HG03060 (cell line): ENCODE data around the gene PHF20.
"Not testable (repeated sequence)": the region's sequence is repeated elsewhere in the genome, so short reads cannot be mapped to it uniquely, and the experiment has no call there.

ENCODE experiments used
- ATAC-seq: cut with Tn5 transposase; IDR thresholded peaks from one replicate; pipeline ENCODE4 v1.9.1; 2021; ENCODE audit warnings: low read depth, moderate number of reproducible peaks; ENCODE audit not compliant: unreplicated experiment

The PHF20 gene

DNA sequence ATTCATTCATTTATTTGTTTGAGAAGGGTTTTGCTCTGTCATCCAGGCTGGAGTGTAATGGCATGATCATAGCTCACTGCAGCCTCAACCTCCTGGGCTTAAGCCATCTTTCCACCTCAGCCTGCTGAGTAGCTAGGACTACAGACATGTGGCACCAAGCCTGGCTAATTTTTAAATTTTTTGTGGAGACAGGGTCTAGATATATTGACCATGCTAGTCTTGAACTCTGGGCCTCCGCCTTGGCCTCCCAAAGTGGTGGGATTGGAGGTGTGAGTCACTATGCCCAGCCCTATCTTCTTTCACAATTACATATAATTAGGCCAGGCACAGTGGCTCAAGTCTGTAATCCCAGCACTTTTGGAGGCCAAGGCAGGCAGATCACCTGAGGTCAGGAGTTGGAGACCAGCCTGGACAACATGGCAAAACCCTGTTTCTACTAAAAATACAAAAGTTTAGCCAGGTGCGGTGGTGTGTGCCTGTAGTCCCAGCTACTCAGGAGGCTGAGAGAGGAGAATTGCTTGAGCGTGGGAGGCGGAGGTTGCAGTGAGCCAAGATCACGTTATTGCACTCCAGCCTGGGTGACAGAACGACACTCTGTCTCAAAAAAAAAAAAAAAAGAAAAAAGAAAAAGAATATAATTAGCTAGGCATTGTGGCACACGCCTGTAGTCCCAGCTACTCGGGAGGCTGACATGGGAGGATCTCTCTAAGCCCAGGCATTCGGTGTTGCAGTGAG, 110.8 kb downstream of the PHF20 start:
- not testable (repeated sequence) for ATAC-seq

DNA sequence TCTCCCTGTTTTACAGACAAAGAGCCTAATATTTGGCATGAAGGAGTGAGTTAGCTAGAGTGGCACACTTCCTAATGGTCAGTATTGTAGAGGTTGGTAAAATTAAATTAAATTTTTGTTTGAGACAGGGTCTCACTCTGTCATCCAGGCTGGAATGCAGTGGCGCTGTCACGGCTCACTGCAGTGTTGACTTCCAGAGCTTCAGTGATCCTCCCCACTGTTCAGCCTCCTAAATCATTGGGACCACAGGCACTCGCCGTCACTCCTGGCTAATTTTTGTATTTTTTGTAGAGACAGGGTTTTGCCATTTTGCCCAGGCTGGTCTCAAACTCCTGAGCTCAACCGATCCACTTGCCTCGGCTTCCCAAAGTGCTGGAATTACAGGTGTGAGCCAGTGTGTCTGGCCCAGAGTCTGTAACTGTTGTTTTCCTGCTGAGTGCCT, 111.5 kb downstream of the PHF20 start:
- ATAC-seq: no peak

DNA sequence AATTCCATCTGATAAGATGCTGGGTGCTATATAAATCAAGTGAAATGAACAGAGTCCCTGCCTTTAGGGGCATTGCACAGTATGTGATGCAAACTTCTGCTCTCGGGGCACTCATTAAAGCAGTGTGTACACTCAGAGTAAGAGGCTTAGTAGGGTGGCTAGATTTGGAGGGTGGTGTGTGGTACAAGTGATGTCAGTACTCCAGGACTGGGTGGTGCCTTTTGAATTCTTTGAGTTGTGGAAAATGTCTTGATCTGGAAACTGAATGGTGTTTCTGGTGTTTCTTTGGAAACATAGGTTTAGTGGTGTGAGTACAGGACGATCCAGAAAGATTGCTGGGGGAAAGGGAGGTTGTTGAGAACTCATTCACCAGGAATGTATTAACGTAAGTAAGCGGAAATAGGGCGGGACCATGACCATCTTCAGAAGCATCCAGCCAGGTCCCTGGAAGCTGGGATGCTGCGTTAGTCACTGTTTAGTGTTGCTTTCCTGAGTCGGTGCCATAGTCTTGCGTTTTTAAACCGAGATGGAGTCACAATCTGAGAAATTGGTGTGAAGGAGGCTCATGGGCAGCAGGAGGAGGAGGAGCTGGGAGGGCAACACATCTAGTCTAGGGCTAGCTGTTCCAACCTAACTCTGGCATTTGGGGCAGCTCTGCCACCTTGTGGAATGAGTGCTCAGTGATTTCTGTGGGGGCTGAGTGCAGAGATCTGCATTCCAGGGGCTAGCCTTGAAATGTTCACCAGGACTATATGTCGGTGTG, 112.1 kb downstream of the PHF20 start:
- ATAC-seq: no peak

DNA sequence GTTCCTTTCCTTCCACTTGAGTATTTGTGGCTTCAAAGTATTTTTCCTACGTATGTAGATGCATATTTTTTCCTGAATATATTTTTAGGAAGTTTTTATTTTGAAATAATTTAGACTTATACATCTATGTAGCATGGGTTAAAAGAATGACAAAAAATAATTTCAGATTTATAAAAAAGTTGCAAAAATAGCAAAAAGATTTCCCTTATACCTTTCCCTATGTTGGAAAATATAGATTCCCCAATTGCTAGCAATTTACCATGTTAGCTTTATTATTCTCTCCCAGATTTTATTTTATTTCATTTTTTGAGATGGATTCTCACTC, 112.7 kb downstream of the PHF20 start:
- no peak for ATAC-seq

DNA sequence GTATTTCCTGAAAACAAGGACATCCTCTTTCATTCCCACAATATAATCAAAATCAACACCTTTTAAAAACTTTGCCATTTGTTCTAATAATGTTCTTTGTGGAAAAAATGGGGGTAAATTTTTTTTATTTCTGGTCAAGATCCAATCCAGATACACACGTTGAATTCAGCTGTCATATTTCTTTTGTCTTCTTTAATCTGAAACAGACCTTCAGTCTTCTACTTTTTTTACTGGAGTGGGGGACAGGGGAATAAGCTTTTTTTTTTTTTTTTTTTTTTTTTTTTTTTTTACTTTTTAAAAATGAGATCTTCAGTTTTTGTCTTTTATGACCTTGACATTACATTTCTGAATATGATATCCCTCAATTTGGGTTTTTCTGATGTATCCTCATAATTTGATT, 113.4 kb downstream of the PHF20 start:
- ATAC-seq: no peak

DNA sequence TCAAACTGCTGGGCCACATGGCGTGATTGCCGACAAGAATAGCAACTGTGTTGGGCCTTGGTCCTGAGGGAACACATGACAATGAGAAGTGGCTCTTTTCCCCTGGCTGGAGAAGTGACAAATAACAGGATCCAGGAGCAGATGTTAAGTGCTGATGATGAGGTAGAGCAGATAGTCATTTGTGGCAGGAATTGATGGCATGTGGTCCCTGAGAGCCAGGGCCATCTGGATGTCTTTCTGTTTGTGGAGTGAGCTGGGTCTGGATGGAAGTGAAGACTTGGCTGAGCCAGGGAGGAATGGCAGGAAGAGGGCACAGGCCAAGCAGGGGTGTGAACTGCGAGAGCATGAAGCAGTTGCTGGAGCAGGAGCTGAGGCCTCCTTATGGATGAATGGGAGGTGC, 114.7 kb downstream of the PHF20 start:
- no peak for ATAC-seq

DNA sequence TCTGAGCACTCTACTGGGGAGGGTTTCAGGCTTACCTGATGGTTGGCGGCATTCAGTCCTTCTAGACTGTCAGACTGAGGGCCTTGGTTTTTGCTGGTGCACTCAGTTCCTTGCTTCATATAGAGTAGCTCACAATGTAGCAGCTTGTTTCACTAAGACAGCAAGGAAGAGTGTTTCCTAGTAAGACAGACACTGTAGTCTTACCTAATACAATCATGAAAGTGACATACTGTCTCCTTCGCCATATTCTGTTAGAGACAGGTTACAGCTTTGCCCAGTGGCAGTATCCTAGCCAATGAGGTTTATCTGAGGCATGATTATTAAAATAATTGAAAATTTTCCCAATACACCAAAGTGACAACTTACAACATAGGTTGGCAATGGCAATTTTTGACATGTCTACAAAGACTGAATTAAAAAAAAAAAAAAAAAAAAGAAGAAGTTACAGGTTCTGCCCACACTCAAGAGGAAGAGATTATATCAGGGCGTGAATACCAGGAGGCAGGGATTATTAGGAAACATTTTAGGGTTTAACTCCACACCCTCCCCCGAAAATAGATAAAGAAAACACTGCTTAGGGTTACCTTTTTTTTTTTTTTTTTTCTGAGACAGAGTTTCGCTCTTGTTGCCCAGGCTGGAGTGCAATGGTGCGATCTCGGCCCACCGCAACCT, 115.7 kb downstream of the PHF20 start:
- ATAC-seq: no peak

DNA sequence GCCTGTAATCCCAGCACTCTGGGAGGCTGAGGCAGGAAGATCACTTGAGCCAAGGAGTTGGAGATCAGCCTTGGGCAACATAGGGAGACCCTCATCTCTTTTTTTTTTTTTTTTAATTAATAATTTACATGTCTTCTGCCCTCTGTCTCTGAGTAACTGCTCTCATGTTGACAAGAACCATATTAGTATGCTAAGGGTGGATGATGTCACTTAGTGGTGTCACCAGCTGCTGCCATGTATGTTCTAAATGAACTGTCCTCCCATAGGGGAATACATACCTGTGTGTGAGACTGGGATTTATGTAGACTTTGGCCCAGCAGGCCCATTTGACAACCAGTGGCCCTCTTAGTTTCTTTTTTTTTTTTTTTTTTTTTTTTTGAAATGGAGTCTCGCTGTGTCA, 116.8 kb downstream of the PHF20 start:
- no peak for ATAC-seq

DNA sequence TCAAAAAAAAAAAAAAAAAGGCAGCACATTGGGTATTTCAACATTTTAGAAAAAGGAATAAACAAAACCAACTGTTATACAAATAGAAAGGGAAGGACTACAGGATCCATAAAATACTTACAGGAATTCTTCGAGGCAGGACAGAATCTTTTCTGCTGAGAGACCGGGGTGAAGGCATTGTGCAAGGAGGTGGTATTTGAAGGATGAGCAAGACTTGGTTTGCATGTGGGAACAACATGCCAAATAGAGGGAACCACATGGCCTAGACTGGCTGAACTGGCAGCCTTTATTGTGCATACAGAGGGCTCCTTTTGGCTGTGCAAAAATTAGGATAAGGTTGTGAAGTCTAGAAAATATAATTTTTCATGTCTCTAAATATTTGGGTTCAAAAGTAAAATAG, 119.6 kb downstream of the PHF20 start:
- no peak for ATAC-seq

DNA sequence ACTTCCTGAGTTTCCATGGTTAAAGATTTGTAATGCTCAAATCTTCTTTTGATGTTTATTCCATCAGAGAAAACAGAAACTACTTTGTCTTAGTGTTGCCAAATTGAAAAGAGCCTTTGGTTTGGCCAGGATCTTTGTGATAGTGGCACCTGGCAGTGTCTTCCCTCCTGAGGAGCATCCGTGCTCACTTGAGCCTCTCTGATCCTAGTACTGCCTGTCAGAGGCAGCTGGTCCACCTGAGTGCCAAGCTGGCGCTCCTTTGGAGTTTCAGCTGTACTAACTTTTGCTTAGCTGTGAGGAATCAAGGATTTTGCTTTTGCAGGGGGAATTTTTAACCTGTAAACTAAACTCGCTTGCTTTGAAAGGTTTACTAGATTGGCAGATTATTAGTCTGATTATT, 121.1 kb downstream of the PHF20 start:
- no peak for ATAC-seq

DNA sequence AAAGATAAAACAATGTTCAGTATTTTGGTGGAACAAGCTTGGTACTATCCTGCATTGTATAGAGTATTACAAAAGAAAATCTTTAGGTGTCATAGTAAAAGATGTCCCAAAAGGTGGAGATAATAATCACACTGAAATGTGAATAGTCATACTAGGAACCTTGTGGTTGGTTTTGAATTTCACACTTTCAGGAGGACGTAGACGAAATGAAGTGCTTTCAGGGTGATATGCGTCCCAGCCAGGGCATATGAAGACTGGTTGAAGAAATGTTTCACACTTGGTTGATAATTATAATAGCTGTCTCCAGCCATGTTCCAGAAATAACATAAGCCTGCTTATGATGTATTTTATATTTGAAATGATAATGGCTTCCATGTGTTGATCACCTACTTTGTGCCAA, 122.1 kb downstream of the PHF20 start:
- ATAC-seq: peak; percentile 62

DNA sequence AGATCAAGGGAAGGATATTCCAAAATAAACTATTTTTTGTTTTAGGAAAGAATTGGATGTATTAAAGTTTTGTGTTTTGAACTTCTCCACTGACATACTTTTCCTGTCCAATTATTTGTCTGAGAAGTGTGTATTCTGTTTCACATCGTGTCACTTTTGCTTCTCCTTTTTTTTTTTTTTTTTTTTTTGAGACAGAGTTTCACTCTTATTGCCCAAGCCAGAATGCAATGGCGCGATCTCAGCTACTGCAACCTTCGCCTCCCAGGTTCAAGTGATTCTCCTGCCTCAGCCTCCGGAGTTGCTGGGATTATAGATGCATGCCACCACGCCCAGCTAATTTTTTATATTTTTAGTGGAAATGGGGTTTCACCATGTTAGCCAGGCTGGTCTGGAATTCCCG, 123.7 kb downstream of the PHF20 start:
- not testable (repeated sequence) for ATAC-seq

DNA sequence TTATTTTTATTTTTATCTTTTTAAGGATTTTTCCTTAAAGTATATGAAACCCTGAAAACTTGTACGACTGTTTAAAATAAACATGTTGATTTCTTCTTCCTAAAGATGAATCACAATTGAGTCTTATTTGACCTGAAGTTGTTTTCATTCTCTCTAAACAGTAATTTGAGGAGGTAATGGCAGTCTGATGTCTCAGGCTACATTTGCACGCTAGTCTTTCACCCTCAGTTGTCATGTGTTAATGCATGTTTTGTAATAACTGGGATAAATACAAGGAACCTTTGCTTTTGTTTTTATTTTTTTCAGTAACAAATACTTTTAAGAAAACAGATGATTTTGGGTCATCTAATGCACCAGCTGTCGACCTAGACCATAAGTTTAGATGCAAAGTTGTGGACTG, 127.2 kb downstream of the PHF20 start:
- ATAC-seq: no peak

DNA sequence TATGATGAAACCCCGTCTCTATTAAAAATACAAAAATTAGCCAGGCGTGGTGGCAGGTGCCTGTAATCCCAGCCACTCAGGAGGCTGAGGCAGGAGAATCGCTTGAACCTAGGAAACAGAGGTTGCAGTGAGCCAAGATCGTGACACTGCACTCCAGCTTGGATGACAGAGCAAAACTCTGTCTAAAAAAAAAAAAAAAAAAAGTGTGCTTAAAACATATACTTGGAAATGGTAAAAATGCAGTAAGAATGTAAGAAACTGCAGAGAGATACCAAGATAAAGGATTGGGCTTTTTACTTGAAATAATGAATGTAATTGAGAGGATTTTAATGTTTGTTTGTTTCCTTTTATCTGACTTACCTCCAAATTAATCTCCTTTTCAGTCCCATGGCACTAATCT, 129.4 kb downstream of the PHF20 start:
- not testable (repeated sequence) for ATAC-seq

DNA sequence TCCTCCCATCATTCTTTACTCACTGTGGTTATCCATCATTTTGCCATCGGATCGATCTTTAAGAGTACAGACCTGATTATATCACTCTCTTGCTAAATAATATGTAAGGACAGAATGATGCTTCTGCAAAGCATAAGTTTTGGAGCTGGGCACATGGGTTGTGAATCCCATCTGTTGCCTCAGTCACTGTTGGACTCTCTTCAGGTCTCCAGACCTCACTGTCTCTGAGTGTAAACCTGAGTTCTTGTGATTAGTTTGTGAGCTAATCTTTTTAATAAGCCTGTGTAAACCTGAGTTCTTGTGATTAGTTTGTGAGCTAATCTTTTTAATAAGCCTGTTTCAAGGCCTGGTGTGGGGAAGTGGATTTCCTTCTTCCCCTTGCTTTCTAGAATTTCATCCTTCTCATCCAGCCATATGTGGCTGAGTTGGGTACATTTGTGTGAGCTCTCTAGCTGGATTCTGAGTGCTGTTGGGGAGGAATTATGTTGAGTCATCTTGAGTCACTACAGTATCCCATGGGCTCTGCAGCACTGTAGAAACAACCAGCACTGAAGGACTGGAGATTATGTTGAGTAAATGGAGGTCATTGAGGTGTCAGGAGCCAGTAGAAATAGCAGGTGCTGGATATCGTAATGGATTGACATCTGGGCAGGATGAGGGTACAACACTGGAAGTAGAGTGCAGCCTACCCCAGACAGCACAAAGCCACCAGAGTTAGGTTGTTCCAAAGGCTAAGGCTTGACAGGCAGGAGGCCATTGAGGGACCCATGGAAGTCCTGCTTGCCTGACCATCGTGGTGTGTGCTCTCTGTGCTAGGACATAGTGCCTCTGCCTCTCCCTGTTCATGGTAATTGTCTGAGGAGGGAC, 130.1 kb downstream of the PHF20 start:
- ATAC-seq: no peak

DNA sequence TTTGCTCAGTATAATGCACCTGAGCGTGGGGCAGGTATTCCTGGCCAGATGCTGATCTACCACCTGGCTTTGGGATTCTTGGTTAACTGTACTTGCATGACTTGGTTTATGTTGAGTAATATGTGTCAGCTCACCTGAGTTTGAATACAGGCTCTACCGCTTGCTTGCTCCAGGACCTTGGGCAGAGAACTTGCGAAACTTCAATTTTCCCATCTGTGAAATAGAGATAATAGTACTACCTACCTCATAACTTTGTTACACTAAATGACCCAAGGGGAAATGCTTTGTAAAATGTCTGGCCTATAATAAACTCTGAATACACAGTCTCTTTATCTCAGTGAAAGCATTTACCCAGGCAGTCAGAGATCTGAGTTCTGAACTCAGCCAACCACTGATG, 130.7 kb downstream of the PHF20 start:
- no peak for ATAC-seq

DNA sequence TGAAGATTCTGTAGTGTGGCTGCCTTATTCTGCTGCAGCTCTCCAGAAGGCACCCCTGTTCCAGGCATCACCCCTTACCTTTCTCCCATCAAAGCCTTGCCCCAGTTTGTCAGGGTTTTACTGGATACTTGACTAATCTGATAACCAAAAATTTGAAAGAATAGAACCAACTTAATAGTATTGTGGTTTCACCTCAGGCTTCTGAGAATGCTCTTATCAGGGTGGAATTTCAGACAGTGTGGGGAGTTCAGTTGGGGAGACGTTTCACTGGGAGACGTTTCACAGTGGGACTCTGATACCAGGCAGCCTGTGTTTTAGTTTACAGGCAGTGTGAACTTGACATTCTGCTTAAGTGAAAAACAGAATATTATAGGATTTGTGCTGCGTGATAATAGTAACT, 132.0 kb downstream of the PHF20 start:
- ATAC-seq: no peak

DNA sequence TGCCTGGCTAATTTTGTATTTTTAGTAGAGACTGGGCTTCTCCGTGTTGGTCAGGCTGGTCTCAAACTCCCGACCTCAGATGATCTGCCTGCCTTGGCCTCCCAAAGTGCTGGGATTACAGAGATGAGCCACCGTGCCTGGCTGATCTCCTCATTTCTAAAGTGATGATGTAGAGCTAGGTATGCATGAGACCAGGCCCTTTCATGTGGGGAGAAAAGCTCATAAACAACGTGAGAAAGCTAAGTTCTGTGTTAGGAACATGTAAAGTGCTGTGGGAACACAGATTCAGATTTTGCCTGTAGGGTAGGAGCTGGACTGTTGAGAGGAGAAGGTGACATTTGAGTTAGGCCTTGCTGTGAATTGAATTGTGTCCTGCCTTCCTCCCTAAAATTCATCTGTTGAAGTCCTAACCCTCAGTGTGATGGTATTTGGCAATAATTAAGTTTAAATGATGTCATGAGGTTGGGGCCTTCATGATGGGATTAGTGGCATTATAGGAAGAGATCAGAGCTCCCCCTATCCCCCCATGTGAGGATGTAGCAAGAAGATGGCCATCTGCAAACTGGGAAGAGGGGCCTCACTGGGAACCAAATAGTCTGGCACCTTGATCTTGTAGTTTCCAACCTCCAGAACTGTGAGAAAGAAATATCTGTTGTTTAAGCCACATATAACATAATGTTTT, 133.3 kb downstream of the PHF20 start:
- no peak for ATAC-seq

DNA sequence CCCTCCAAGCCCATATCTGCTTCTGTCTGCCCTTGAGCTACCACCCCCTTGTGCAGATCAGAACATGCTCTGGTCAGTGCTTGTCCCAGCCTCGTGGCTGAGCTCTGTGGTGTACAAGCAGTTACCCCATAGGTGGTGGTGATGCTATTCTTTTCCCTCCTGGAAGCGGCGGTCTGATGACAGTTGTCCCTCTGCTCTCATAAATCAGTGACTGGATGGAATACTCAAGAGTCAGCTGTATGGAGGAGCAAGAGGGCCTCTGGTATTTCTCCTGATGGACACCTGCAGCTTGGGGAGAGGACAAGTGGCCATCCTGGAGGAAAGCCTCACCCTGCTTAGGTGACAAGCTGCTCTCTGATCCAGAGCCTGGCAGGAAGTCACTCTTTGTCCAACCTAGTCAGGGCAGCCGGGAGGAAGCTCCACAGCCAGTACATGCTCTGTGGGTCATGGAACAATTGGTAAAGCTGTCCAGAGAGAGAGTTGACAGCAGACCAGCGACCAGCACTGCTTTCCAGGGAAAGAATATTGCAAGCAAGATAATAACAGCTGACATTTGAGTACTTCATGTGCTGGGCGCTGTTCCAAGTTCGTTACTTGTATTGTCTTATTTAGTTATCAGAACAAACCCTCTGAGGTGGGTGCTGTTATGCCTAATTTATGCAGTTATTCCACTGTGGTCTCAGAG, 135.3 kb downstream of the PHF20 start:
- no peak for ATAC-seq

DNA sequence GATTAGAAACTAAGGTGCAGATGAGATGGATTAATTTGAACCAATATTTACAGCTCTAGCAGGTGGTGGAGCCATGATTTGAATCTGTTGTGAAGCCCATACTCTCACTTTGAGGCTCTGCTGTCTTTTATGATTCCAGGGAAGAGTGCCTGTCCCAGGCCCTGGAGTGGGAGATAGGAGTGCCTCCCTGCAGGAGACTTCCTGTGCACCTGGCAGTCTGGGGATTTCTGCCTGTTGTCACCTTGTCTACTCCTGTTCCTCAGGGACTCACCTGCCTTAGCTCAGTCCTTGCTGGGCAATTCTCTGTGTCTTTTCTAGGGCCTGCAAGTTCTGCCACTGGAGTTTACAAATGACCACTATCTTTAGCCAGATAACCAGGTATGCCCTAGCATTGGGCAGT, 136.2 kb downstream of the PHF20 start:
- ATAC-seq: no peak
